GM21619 (cell line): ENCODE data around the gene PGLYRP4.

ENCODE experiments used
- ATAC-seq: cut with Tn5 transposase; IDR thresholded peaks from one replicate; pipeline ENCODE4 v1.9.1; 2021; ENCODE audit not compliant: unreplicated experiment

Gene PGLYRP4

GRCh38 chr1:153293480-153293775 lies 55.2 kb downstream of the PGLYRP4 start:
- no peak for ATAC-seq

- ATAC-seq, result no peak
Observed at GRCh38 chr1:153292740-153293479, 55.7 kb downstream of the PGLYRP4 start.

GRCh38 chr1:153292185-153292584 lies 56.5 kb downstream of the PGLYRP4 start:
- ATAC-seq, result no peak

- no peak for ATAC-seq
Observed at GRCh38 chr1:153291514-153291913, 57.1 kb downstream of the PGLYRP4 start.

- ATAC-seq, result no peak
Observed at GRCh38 chr1:153288634-153289275, 59.9 kb downstream of the PGLYRP4 start.
